A549 (cell line): ENCODE results near the gene SLC27A1. TPM values are rescaled to one million over a fixed set of nuclear protein-coding genes. Genes with fewer than 3 reads are reported as not detected.
A peak's percentile ranks its signal among the peaks of the same experiment; 100 is the strongest.

ENCODE experiments used
- ATAC-seq, 2 experiments: fragments of 200-7000 bp in 1 of 2; fragments of >200 bp in 1 of 2; cut with Nextera tagmentation in 1 of 2; cut with Tn5 transposase in 1 of 2; 3 replicates each; pipeline versions ENCODE4 v1.8.0 to v1.9.1; 2018 to 2020; ENCODE audit warnings: mild to moderate bottlenecking in 1 of 2, moderate library complexity in 1 of 2
- CTCF ChIA-PET: fragments of 300-600 bp; sonication (Branson Sonifier 250); formaldehyde crosslinking; extraction: SDS; loops from one replicate; lab custom pipeline; 2021; ENCODE audit warnings: antibody characterized with exemption, inconsistent platforms; lab: Yijun Ruan, JAX
- POLR2A ChIA-PET: fragments of 350-600 bp; formaldehyde crosslinking; extraction: SDS; loops from one replicate; lab custom pipeline; 2021; ENCODE audit warnings: antibody characterized with exemption, inconsistent platforms; lab: Yijun Ruan, JAX
- DNase-seq, 2 experiments: peaks; one replicate each; pipeline versions ENCODE4 v3.0.0 to v3.0.0-alpha.2; 2011 to 2016; ENCODE audit warnings: low read depth in 1 of 2, low spot score in 1 of 2
- FAIRE-seq: peaks from 2 replicates; lab custom pipeline; 2011; peaks lifted over from hg19 to GRCh38; lab: Jason Lieb, UNC
- H3K27ac ChIP-seq, 2 experiments: fragments of >200 bp; sonication (Bioruptor Twin); formaldehyde crosslinking; 3 replicates each; pipeline ENCODE4 v1.5.1; 2016 to 2017
- H3K4me1 ChIP-seq: fragments of >200 bp; sonication (Bioruptor Twin); formaldehyde crosslinking; 3 replicates; pipeline ENCODE4 v1.6.1; 2016
- H3K4me2 ChIP-seq: fragments of >200 bp; sonication (Bioruptor Twin); formaldehyde crosslinking; 3 replicates; pipeline ENCODE4 v1.6.1; 2016
- H3K4me3 ChIP-seq: fragments of >200 bp; sonication (Bioruptor Twin); formaldehyde crosslinking; 3 replicates; pipeline ENCODE4 v1.5.1; 2016
- H3K9me3 ChIP-seq: fragments of >200 bp; sonication (Bioruptor Twin); formaldehyde crosslinking; 3 replicates; pipeline ENCODE4 v1.6.1; 2016
- CBX8 ChIP-seq: fragments of 200-600 bp; sonication (generic); IDR thresholded peaks from 2 replicates; pipeline ENCODE4 v1.6.1; 2016
- CEBPB ChIP-seq, 2 experiments: fragments of >200 bp in 1 of 2; sonication (Bioruptor Twin) in 1 of 2; formaldehyde crosslinking in 1 of 2; IDR thresholded peaks; 2 replicates each; pipeline ENCODE4 v1.6.1; 2012 to 2016
- EP300 ChIP-seq, 2 experiments: fragments of >200 bp; sonication (Bioruptor Twin); formaldehyde crosslinking; IDR thresholded peaks; 2 replicates in 1 of 2; 3 replicates in 1 of 2; pipeline ENCODE4 v1.6.1; 2016 to 2017
- HDAC2 ChIP-seq: fragments of 200-600 bp; sonication (generic); IDR thresholded peaks from 2 replicates; pipeline ENCODE4 v1.6.1; 2016
- HMGXB4 ChIP-seq: fragments of 250-450 bp; sonication (Bioruptor Pico); IDR thresholded peaks from 2 replicates; pipeline ENCODE4 v1.5.0; 2021; ENCODE audit warnings: mild to moderate bottlenecking, moderate library complexity, borderline replicate concordance
- HOXB13 ChIP-seq: fragments of 250-450 bp; sonication (Bioruptor Pico); IDR thresholded peaks from 2 replicates; pipeline ENCODE4 v1.5.0; 2020; ENCODE audit warnings: low read depth, mild to moderate bottlenecking, moderate library complexity
- HOXB5 ChIP-seq: fragments of 250-450 bp; sonication (Bioruptor Pico); IDR thresholded peaks from 2 replicates; pipeline ENCODE4 v1.5.0; 2020; ENCODE audit warnings: mild to moderate bottlenecking, moderate library complexity
- JUN ChIP-seq, 2 experiments: fragments of >200 bp; sonication (Bioruptor Twin); formaldehyde crosslinking; IDR thresholded peaks; 2 replicates in 1 of 2; 3 replicates in 1 of 2; pipeline ENCODE4 v1.6.1; 2016 to 2017
- KDM1A ChIP-seq: fragments of 200-600 bp; sonication (generic); IDR thresholded peaks from 2 replicates; pipeline ENCODE4 v1.6.1; 2016; ENCODE audit warnings: low read depth, mild to moderate bottlenecking
- MAZ ChIP-seq: fragments of 150-350 bp; IDR thresholded peaks from 2 replicates; pipeline ENCODE4 v1.6.1; 2014; ENCODE audit warnings: antibody characterized with exemption, low read depth, low read length, borderline replicate concordance
- POLR2A ChIP-seq: IDR thresholded peaks from 2 replicates; pipeline ENCODE4 v1.6.1; 2012; ENCODE audit warnings: mild to moderate bottlenecking, low read length
- RARB ChIP-seq: fragments of 250-450 bp; sonication (Bioruptor Pico); IDR thresholded peaks from 2 replicates; pipeline ENCODE4 v1.8.0; 2021; ENCODE audit warnings: mild to moderate bottlenecking, moderate library complexity
- RFX5 ChIP-seq: fragments of 450-650 bp; IDR thresholded peaks from 2 replicates; pipeline ENCODE4 v1.7.1; 2014; ENCODE audit warnings: antibody characterized with exemption, mild to moderate bottlenecking, moderate library complexity
- RNF2 ChIP-seq: fragments of 200-600 bp; sonication (generic); IDR thresholded peaks from 2 replicates; pipeline ENCODE4 v1.6.1; 2016; ENCODE audit warnings: low read depth, mild to moderate bottlenecking, antibody characterized with exemption, moderate library complexity, borderline replicate concordance
- SMC3 ChIP-seq: fragments of >200 bp; sonication (Bioruptor Twin); formaldehyde crosslinking; IDR thresholded peaks from 3 replicates; pipeline ENCODE4 v1.6.1; 2018; ENCODE audit warnings: inconsistent platforms
- TP53 ChIP-seq: fragments of 250-450 bp; sonication (Bioruptor Pico); IDR thresholded peaks from 2 replicates; pipeline ENCODE4 v1.5.0; 2021; ENCODE audit warnings: mild to moderate bottlenecking, moderate library complexity
- ZC3H11A ChIP-seq: fragments of 450-650 bp; IDR thresholded peaks from 2 replicates; pipeline ENCODE4 v1.6.1; 2014; ENCODE audit warnings: antibody characterized with exemption, mild to moderate bottlenecking
- ZFP36 ChIP-seq: fragments of 450-650 bp; IDR thresholded peaks from 2 replicates; pipeline ENCODE4 v1.6.1; 2014; ENCODE audit warnings: borderline replicate concordance; ENCODE audit not compliant: partially characterized antibody
- WGBS: methylation state at CpG from one replicate; pipeline ENCODE4 v1.1.6; 2017; ENCODE audit errors: missing lambda C conversion rate; 5-methylcytosine and 5-hydroxymethylcytosine counted together
- polyA plus RNA-seq, 4 experiments: library from polyadenylated mRNA; depleted of rRNA in 3 of 4; stranded (reverse); fragments of >200 nt; fragmentation: RNase III in 1 of 4; extraction: RNeasy Plus Mini Kit Qiagen cat#74134 plus additional on column Dnase treatment in 1 of 4; gene quantifications; 2 replicates in 3 of 4; 3 replicates in 1 of 4; pipeline ENCODE4 v1.2.3, GENCODE V29; 2011 to 2017
- TF ChIP-seq, protein P1 (sequence below): fragments of 150-350 bp; IDR thresholded peaks from 2 replicates; pipeline ENCODE4 v1.6.1; 2014; ENCODE audit warnings: low read depth, mild to moderate bottlenecking, low read length
- TF ChIP-seq, protein P2 (sequence below): IDR thresholded peaks from 2 replicates; pipeline ENCODE4 v1.6.1; 2012

The SLC27A1 gene
- polyA plus RNA-seq, 2 of the 4 experiments (the other 2 are of a cell fraction): 1.8 to 2.5 TPM

DNA sequence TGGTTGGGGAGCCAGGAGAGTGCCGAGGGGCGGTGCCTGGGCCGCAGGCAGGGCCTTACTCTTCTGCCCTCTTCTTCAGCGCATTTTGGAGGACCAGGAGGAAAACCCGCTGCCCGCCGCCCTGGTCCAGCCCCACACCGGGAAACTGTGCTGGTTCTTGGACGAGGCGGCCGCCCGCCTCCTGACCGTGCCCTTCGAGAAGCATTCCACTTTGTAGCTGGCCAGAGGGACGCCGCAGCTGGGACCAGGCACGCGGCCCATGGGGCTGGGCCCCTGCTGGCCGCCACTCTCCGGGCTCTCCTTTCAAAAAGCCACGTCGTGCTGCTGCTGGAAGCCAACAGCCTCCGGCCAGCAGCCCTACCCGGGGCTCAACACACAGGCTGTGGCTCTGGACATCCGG lies 50.5 kb downstream of the SLC27A1 start:
- Histone ChIP-seq H3K27ac (no peak overlapping the region), H3K4me1 (no peaks in the 10 kb centered on the region)
- CTCF ChIA-PET: no interaction called here
- WGBS: over 99% methylated on average over 15 of the region's 25 CpGs
- DNase-seq (no peak), ATAC-seq (no peak)
- TF ChIP-seq RFX5 (no peak), JUN (IDR thresholded peaks at IDR 0.05) (no peak)
- TF ChIP-seq, all 56 proteins: peak for 0
- no peak for FAIRE-seq
- Histone ChIP-seq H3K4me2 (no peak overlapping the region), H3K9me3 (peaks cover 18% of the 10 kb centered on the region), H3K4me3 (no peak overlapping the region)
- POLR2A ChIA-PET: no interaction called here

- DNase-seq: no peak
- ATAC-seq: peak in 1 of 2 experiments; percentile 27; a peak in 2 of 6 replicates
- FAIRE-seq: no peak
- no peaks in the 10 kb centered on the region for H3K4me1 ChIP-seq
- H3K9me3 ChIP-seq: 0 out of 3 replicates have a peak, but pooled peaks cover 4% of the 10 kb centered on the region
- H3K4me3 ChIP-seq: no peak overlapping the region
- ChIA-PET POLR2A (no interaction called here), CTCF (interaction anchor here (1.6 kb wide), 1 partner anchor 244 kb away, joined by 4 read pairs; no protein-coding TSS in a partner anchor)
- TF ChIP-seq CEBPB (IDR thresholded peaks at IDR 0.05) (no peak), ZC3H11A (no peak), RNF2 (no peak), HOXB5 (CRISPR knock-in tag) (no peak), TP53 (CRISPR knock-in tag) (no peak), SMC3 (no peak), HMGXB4 (CRISPR knock-in tag) (no peak)
- TF ChIP-seq, protein P1, sequence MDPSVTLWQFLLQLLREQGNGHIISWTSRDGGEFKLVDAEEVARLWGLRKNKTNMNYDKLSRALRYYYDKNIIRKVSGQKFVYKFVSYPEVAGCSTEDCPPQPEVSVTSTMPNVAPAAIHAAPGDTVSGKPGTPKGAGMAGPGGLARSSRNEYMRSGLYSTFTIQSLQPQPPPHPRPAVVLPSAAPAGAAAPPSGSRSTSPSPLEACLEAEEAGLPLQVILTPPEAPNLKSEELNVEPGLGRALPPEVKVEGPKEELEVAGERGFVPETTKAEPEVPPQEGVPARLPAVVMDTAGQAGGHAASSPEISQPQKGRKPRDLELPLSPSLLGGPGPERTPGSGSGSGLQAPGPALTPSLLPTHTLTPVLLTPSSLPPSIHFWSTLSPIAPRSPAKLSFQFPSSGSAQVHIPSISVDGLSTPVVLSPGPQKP: no peak
- H3K27ac ChIP-seq: no peak overlapping the region
- WGBS: 74% methylated on average over 22 of the region's 24 CpGs
- no peak overlapping the region for H3K4me2 ChIP-seq
Measured at GRCh38 chr19:17522988-17523872, 52.9 kb downstream of the SLC27A1 start.

DNA sequence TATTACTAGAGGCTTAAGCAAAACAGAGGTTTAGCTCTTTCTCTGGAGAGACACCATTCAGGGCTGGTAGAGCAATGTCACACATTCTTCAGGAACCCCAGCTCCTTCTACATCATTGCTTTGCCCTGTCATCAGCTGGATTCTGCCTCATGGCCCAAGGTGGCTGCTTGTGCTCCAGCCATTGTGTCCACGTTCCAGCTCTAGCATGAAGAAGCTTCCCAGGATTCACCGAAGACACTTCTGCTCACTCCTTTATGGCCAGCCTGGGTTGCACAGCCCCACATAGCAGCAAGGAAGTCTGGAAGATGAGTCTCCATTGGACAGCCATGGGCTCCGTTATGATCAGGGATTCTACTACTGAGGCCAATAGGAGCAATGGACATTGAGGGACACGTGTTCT lies 54.3 kb downstream of the SLC27A1 start:
- CTCF ChIA-PET: interaction anchor here (0.8 kb wide), 1 partner anchor 28 kb away, joined by 3 read pairs; no protein-coding TSS in a partner anchor
- no peak for FAIRE-seq
- H3K27ac ChIP-seq: no peak overlapping the region

More for the DNA sequence above, 54.3 kb downstream of the SLC27A1 start:
- 80% methylated on average over 4 of the region's 4 CpGs for WGBS
- POLR2A ChIA-PET: no interaction called here
- no peak overlapping the region for H3K4me2 ChIP-seq
- H3K4me3 ChIP-seq: no peak overlapping the region
- ATAC-seq: no peak
- TF ChIP-seq HDAC2: no peak
- TF ChIP-seq MAZ: no peak
- no peak for TF ChIP-seq HOXB13 (CRISPR knock-in tag)
- no peak for TF ChIP-seq CEBPB (IDR thresholded peaks at IDR 0.05)
- TF ChIP-seq ZFP36: no peak
- no peak for TF ChIP-seq TP53 (CRISPR knock-in tag)
- no peak for TF ChIP-seq HOXB5 (CRISPR knock-in tag)
- no peak for TF ChIP-seq EP300 (IDR thresholded peaks at IDR 0.05)
- TF ChIP-seq RARB: no peak
- TF ChIP-seq, protein P2, sequence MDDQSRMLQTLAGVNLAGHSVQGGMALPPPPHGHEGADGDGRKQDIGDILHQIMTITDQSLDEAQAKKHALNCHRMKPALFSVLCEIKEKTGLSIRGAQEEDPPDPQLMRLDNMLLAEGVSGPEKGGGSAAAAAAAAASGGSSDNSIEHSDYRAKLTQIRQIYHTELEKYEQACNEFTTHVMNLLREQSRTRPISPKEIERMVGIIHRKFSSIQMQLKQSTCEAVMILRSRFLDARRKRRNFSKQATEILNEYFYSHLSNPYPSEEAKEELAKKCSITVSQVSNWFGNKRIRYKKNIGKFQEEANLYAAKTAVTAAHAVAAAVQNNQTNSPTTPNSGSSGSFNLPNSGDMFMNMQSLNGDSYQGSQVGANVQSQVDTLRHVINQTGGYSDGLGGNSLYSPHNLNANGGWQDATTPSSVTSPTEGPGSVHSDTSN: no peak
- no peak for TF ChIP-seq KDM1A
- TF ChIP-seq POLR2A: no peak
- no peak for TF ChIP-seq CBX8
- no peaks in the 10 kb centered on the region for H3K4me1 ChIP-seq
- DNase-seq: no peak
- no peaks in the 10 kb centered on the region; the same call in 2 of the 3 replicates for H3K9me3 ChIP-seq
